Measurements from ENCODE around the gene MLLT1. TPM values are rescaled to one million over a fixed set of nuclear protein-coding genes. Genes with fewer than 3 reads are reported as not detected.
A peak's percentile ranks its signal among the peaks of the same experiment; 100 is the strongest.

MLLT1 gene
- total RNA-seq, 4 donors from 2014 or later, result 5.9 to 103 (median 13.3) TPM

DNA sequence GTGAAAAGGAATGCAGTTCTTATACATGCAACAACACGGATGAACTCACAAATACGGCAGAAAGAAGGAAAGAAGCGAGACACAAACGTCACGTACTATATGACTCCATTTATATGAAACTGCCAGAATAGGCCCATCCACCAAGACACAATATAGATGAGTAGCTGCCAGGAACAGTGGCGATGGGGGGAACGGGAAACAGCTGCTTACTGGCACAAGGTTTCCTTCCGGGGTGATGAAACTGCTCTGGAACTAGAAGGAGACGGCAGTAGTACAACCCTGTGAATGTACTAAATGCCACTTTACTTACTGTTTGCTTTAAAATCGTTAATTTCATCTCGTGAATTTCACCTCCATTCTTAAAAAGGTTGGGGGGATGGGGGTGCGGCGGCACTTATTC is 28.9 kb downstream of the MLLT1 start:
- peaks cover 7 to 17% of the 10 kb centered on the region in 2 donors for H3K4me1 ChIP-seq
- H3K9me3 ChIP-seq, result no peaks in the 10 kb centered on the region
- H3K4me3 ChIP-seq, result no peak overlapping the region
- intact Hi-C loops (cut with DNase I; ENCODE audit: low total_unique reads), result no loop called here
- H3K27ac ChIP-seq, result no peak overlapping the region
- H3K27me3 ChIP-seq, result no peaks in the 10 kb centered on the region
- TF ChIP-seq, protein P1, sequence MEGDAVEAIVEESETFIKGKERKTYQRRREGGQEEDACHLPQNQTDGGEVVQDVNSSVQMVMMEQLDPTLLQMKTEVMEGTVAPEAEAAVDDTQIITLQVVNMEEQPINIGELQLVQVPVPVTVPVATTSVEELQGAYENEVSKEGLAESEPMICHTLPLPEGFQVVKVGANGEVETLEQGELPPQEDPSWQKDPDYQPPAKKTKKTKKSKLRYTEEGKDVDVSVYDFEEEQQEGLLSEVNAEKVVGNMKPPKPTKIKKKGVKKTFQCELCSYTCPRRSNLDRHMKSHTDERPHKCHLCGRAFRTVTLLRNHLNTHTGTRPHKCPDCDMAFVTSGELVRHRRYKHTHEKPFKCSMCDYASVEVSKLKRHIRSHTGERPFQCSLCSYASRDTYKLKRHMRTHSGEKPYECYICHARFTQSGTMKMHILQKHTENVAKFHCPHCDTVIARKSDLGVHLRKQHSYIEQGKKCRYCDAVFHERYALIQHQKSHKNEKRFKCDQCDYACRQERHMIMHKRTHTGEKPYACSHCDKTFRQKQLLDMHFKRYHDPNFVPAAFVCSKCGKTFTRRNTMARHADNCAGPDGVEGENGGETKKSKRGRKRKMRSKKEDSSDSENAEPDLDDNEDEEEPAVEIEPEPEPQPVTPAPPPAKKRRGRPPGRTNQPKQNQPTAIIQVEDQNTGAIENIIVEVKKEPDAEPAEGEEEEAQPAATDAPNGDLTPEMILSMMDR (IDR thresholded peaks at IDR 0.05), result no peak
- no peak for TF ChIP-seq POLR2A (IDR thresholded peaks at IDR 0.05)
- H3K36me3 ChIP-seq, result no peaks in the 10 kb centered on the region
- no peak for DNase-seq

DNA sequence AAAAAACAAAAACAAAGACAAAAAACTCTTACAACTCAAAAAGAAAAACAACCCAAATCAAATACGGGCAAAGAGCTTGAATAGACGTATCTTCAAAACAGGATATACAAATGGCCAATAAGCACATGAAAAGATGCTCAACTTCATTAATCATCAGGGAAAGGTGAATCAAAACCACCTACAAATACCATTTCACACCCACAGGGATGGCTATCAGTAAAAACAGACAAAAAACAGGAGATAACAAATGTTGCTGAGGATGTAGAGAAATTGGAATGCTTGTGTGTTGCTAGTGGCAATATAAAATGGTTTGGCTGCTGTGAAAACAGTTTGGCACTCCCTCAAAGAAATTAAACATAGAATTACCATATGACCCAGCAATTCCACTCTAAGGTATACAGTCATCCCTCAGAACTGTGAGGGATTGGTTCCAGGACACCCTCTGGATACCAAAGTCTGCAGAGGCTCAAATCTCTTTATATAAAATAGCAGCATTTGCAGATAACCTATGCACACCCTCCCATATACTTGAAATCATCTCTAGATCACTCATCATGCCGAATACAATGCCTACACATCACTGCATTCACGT is 29.7 kb downstream of the MLLT1 start:
- Histone ChIP-seq H3K27me3 (no peaks in the 10 kb centered on the region), H3K36me3 (no peaks in the 10 kb centered on the region), H3K9me3 (no peaks in the 10 kb centered on the region), H3K4me1 (peaks cover 7 to 17% of the 10 kb centered on the region in 2 donors), H3K4me3 (no peak overlapping the region), H3K27ac (no peak overlapping the region)
- intact Hi-C loops (cut with DNase I; ENCODE audit: low total_unique reads), result no loop called here
- TF ChIP-seq, protein P1 (IDR thresholded peaks at IDR 0.05), result no peak
- TF ChIP-seq POLR2A (IDR thresholded peaks at IDR 0.05), result no peak
- no peak for DNase-seq

DNA sequence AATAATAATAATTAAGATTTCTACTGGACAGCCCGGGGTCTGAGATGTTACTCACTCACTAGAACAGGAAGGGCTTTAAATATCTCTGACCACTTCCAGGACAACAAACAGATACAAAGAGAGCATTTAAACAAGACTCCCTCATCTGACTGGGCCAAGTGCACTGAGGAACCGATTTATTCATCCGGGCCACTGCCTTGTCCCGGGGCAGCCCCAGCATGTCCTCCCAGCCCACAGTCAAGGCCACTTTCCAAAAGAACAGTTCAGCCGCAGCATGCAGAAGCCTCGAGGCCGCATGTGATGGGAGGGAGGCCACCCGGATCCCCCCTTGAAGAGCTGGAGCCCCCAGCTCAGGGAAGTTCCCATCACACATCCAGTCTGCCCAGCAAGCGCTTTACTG is 30.5 kb downstream of the MLLT1 start:
- Histone ChIP-seq H3K27ac (peak overlapping the region; percentile 22 to 58), H3K27me3 (no peaks in the 10 kb centered on the region), H3K36me3 (no peaks in the 10 kb centered on the region), H3K4me3 (no peak overlapping the region), H3K9me3 (no peaks in the 10 kb centered on the region), H3K4me1 (peaks cover 7 to 17% of the 10 kb centered on the region in 2 donors)
- intact Hi-C loops (cut with DNase I; ENCODE audit: low total_unique reads), result no loop called here
- TF ChIP-seq, protein P1 (IDR thresholded peaks at IDR 0.05), result no peak
- TF ChIP-seq POLR2A (IDR thresholded peaks at IDR 0.05), result no peak
- no peak for DNase-seq

DNA sequence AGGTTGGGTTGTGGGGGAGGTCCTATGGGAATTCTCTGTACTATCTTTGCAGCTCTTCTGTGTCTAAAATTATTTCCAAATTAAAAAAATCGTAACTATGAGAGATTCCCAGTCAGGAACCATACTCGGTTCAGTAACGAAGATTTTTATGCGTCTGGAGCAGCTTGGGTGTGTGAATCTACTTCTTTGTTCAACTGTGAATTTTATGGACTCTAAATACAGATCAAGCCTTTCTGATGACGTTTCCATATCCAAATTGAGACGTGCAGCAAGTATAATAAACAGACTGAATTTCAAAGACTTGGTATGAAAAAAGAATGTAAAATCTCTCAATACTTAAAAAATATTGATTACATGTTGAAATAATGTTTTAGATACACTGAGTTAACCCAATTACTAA is 30.9 kb downstream of the MLLT1 start:
- Histone ChIP-seq H3K27ac (peak overlapping the region; percentile 42 to 58), H3K36me3 (no peaks in the 10 kb centered on the region), H3K9me3 (no peaks in the 10 kb centered on the region), H3K27me3 (no peaks in the 10 kb centered on the region), H3K4me1 (peaks cover 7 to 17% of the 10 kb centered on the region in 2 donors), H3K4me3 (no peak overlapping the region)
- DNase-seq, result no peak
- intact Hi-C loops (cut with DNase I; ENCODE audit: low total_unique reads), result no loop called here
- no peak for TF ChIP-seq POLR2A (IDR thresholded peaks at IDR 0.05)
- TF ChIP-seq, protein P1 (IDR thresholded peaks at IDR 0.05), result no peak

DNA sequence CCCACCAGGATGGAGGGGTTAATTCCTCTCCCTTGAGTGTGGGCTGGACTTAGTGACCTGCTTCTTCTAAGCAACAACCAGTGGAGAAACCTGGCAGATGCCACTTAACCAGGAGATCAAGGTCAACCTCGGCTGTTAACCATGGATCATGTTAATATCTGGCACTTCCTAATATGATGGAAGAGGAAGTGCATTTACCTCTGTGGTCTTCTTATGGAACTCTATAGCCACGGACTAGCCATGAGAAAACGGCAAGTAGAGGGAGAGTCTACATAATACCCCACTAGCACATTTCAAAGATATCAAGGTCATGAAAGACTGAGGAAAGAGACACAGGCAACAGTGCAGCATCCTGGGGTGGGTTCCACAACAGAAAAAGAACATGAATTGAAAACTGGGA is 31.4 kb downstream of the MLLT1 start:
- Histone ChIP-seq H3K4me3 (no peak overlapping the region), H3K27me3 (no peaks in the 10 kb centered on the region), H3K9me3 (no peaks in the 10 kb centered on the region), H3K4me1 (peaks cover 7 to 17% of the 10 kb centered on the region in 2 donors), H3K36me3 (no peaks in the 10 kb centered on the region), H3K27ac (peak overlapping the region; percentile 42 to 58)
- no peak for TF ChIP-seq POLR2A (IDR thresholded peaks at IDR 0.05)
- TF ChIP-seq, protein P1 (IDR thresholded peaks at IDR 0.05), result no peak
- intact Hi-C loops (cut with DNase I; ENCODE audit: low total_unique reads), result no loop called here
- no peak for DNase-seq

Data from uterus (tissue), 4 donors.